GM12878 (cell line): ENCODE measurements around the gene C1QBP. TPM values are rescaled to one million over a fixed set of nuclear protein-coding genes. Genes with fewer than 3 reads are reported as not detected.

ENCODE experiments used
- ATAC-seq: fragments of 200-7000 bp; cut with Tn5 transposase; 3 replicates; pipeline ENCODE4 v1.9.1; 2020; ENCODE audit warnings: mild to moderate bottlenecking, moderate library complexity
- BruUV-seq: library from RNA; stranded (reverse); fragments of 400-500 nt; replicated peaks from 2 replicates; lab custom pipeline; 2021; lab: Mats Ljungman, UMichigan
- CTCF ChIA-PET: fragments of 300-600 bp; sonication (Branson Sonifier 250); formaldehyde crosslinking; extraction: SDS; loops from one replicate; lab custom pipeline; 2021; ENCODE audit warnings: inconsistent platforms; lab: Yijun Ruan, JAX
- POLR2A ChIA-PET: fragments of 350-600 bp; formaldehyde crosslinking; extraction: SDS; loops from one replicate; lab custom pipeline; 2021; ENCODE audit warnings: inconsistent platforms; lab: Charles Lee
- RAD21 ChIA-PET: fragments of 300-600 bp; sonication (Branson Sonifier 250); formaldehyde crosslinking; loops from one replicate; lab custom pipeline; 2023; ENCODE audit warnings: antibody characterized with exemption; ENCODE audit not compliant: unreplicated experiment; lab: Charles Lee
- SMC1A ChIA-PET: fragments of 300-600 bp; sonication (Branson Sonifier 250); formaldehyde crosslinking; loops from one replicate; lab custom pipeline; 2023; ENCODE audit not compliant: unreplicated experiment, uncharacterized antibody; lab: Charles Lee
- DNase-seq: peaks from one replicate; pipeline ENCODE4 v3.0.0-alpha.2; 2011; ENCODE audit warnings: low read depth, low spot score
- FAIRE-seq: peaks from 3 replicates; lab custom pipeline; 2011; peaks lifted over from hg19 to GRCh38; lab: Jason Lieb, UNC
- H2AFZ ChIP-seq: 2 replicates; pipeline ENCODE4 v1.6.0; 2011; ENCODE audit warnings: low read depth, low read length, control low read depth; ENCODE audit not compliant: control insufficient read depth
- H3K27ac ChIP-seq: 2 replicates; pipeline ENCODE4 v1.5.1; 2011; ENCODE audit warnings: control low read depth; ENCODE audit not compliant: control insufficient read depth, insufficient read depth
- H3K27me3 ChIP-seq, 2 experiments: replicated peaks in 1 of 2; 2 replicates each; pipeline versions ENCODE4 v1.6.0 to v1.6.1; 2011; ENCODE audit warnings: low read length in 1 of 2; ENCODE audit not compliant: control insufficient read depth in 2 of 2, insufficient read depth in 2 of 2
- H3K36me3 ChIP-seq, 2 experiments: 2 replicates each; pipeline ENCODE4 v1.5.1; 2011; ENCODE audit warnings: low read length in 1 of 2; ENCODE audit not compliant: control insufficient read depth in 2 of 2, insufficient read depth in 2 of 2
- H3K4me1 ChIP-seq: 2 replicates; pipeline ENCODE4 v1.6.1; 2011; ENCODE audit warnings: mild to moderate bottlenecking, low read length, moderate library complexity, mixed read lengths; ENCODE audit not compliant: control insufficient read depth, insufficient read depth
- H3K4me2 ChIP-seq: 2 replicates; pipeline ENCODE4 v1.6.0; 2011; ENCODE audit warnings: control low read depth; ENCODE audit not compliant: control insufficient read depth, insufficient read depth
- H3K4me3 ChIP-seq: fragments of 200-600 bp; sonication (generic); 2 replicates; pipeline ENCODE4 v1.5.1; 2016
- H3K79me2 ChIP-seq: 2 replicates; pipeline ENCODE4 v1.6.0; 2011; ENCODE audit warnings: low read length; ENCODE audit not compliant: control insufficient read depth, insufficient read depth
- H3K9ac ChIP-seq: 2 replicates; pipeline ENCODE4 v1.8.0; 2011; ENCODE audit warnings: low read length, control low read depth, mixed read lengths; ENCODE audit not compliant: control insufficient read depth, insufficient read depth
- H3K9me3 ChIP-seq: replicated peaks from 3 replicates; pipeline ENCODE4 v1.5.1; 2011; ENCODE audit warnings: mild to moderate bottlenecking, low read length; ENCODE audit not compliant: control insufficient read depth, insufficient read depth
- H4K20me1 ChIP-seq: 2 replicates; pipeline ENCODE4 v1.6.0; 2011; ENCODE audit not compliant: control insufficient read depth, insufficient read depth
- BCL11A ChIP-seq: IDR thresholded peaks from 2 replicates; pipeline ENCODE4 v1.6.1; 2011; ENCODE audit warnings: low read depth, low read length
- CHD4 ChIP-seq: fragments of 200-600 bp; sonication (generic); IDR thresholded peaks from 2 replicates; pipeline ENCODE4 v1.6.1; 2016; ENCODE audit warnings: mild to moderate bottlenecking
- FOS ChIP-seq: IDR thresholded peaks from 3 replicates; pipeline ENCODE4 v1.6.1; 2011; ENCODE audit warnings: borderline replicate concordance; ENCODE audit not compliant: insufficient read length; ENCODE audit errors: extremely low read depth
- FOXM1 ChIP-seq: IDR thresholded peaks from 2 replicates; pipeline ENCODE4 v1.6.1; 2012; ENCODE audit warnings: low read depth, mild to moderate bottlenecking, inconsistent platforms, low read length, moderate library complexity
- GABPA ChIP-seq: IDR thresholded peaks from 2 replicates; pipeline ENCODE4 v1.6.1; 2014; ENCODE audit warnings: antibody characterized with exemption, low read depth, mild to moderate bottlenecking, inconsistent platforms
- HDAC2 ChIP-seq: fragments of 200-600 bp; sonication (generic); IDR thresholded peaks from 2 replicates; pipeline ENCODE4 v1.6.1; 2017
- KDM1A ChIP-seq: fragments of 200-600 bp; sonication (generic); IDR thresholded peaks from 2 replicates; pipeline ENCODE4 v1.6.1; 2016; ENCODE audit warnings: borderline replicate concordance
- NR2F1 ChIP-seq: fragments of 450-650 bp; conservative IDR thresholded peaks from 2 replicates; pipeline ENCODE4 v1.6.1; 2017; ENCODE audit warnings: mild to moderate bottlenecking
- RBBP5 ChIP-seq: fragments of 200-600 bp; sonication (generic); conservative IDR thresholded peaks from 2 replicates; pipeline ENCODE4 v1.6.1; 2016
- SMAD1 ChIP-seq: fragments of 450-650 bp; IDR thresholded peaks from 2 replicates; pipeline ENCODE4 v1.6.1; 2018; ENCODE audit warnings: mild to moderate bottlenecking, low read depth; ENCODE audit not compliant: partially characterized antibody
- TARDBP ChIP-seq: IDR thresholded peaks from 2 replicates; pipeline ENCODE4 v1.6.1; 2016; ENCODE audit warnings: borderline replicate concordance
- WGBS: methylation state at CpG from one replicate; pipeline ENCODE4 v1.1.6; 2016; ENCODE audit warnings: low lambda C conversion rate; ENCODE audit not compliant: insufficient replicate concordance, insufficient coverage; ENCODE audit errors: missing lambda C conversion rate; 5-methylcytosine and 5-hydroxymethylcytosine counted together
- in situ Hi-C: fragments of 300-500 bp; cut with MboI; formaldehyde crosslinking; loops from 9 replicates; pipeline ENCODE4 v1.14.3; 2018; ENCODE audit warnings: mixed read lengths
- intact Hi-C: fragments of 100-400 bp; cut with micrococcal nuclease; formaldehyde crosslinking; loops from one replicate; pipeline ENCODE4 v1.14.2; 2022; ENCODE audit not compliant: unreplicated experiment
- polyA plus RNA-seq, 11 experiments: library from polyadenylated mRNA; depleted of rRNA in 4 of 11; unstranded in 6 of 11; stranded (reverse) in 5 of 11; fragments of >200 nt; fragmentation: Nextera tagmentation in 4 of 11; fragmentation: Illumina TruSeq in 1 of 11; extraction: Ambion mirVana in 4 of 11; extraction: Trizol in 1 of 11; gene quantifications; 1 replicate in 1 of 11; 2 replicates in 10 of 11; pipeline versions ENCODE4 v1.2.1 to v1.2.3, GENCODE V29; 2011 to 2016; ENCODE audit warnings: inconsistent platforms in 2 of 11, missing spikeins in 2 of 11, low read depth in 1 of 11
- total RNA-seq, 4 experiments: library from RNA; depleted of rRNA in 3 of 4; stranded (reverse); fragments of >200 nt in 3 of 4; fragmentation: Illumina TruSeq in 1 of 4; extraction: Trizol in 1 of 4; gene quantifications; 2 replicates each; pipeline versions ENCODE4 v1.2.1 to v1.2.3, GENCODE V29; 2013 to 2021
- TF ChIP-seq, protein P1 (sequence below): fragments of 150-350 bp; IDR thresholded peaks from 2 replicates; pipeline ENCODE4 v1.6.1; 2014; ENCODE audit warnings: mild to moderate bottlenecking, low read depth, low read length
- TF ChIP-seq, protein P2 (sequence below): IDR thresholded peaks from 2 replicates; pipeline ENCODE4 v1.6.1; 2012; ENCODE audit warnings: mild to moderate bottlenecking, low read depth, low read length
- TF ChIP-seq, protein P3 (sequence below): IDR thresholded peaks from 2 replicates; pipeline ENCODE4 v1.6.1; 2011; ENCODE audit warnings: low read depth, low read length, improper control_type of control experiment, borderline replicate concordance
- TF ChIP-seq, protein P4 (sequence below): fragments of 450-650 bp; IDR thresholded peaks from 2 replicates; pipeline ENCODE4 v1.6.1; 2017; ENCODE audit warnings: mild to moderate bottlenecking, moderate library complexity

C1QBP gene
- total and polyA plus RNA-seq, 10 of the 15 experiments (the other 5 are each of a cell fraction or from before 2014, with no cell fraction given), result 124 to 989 (median 429) TPM

DNA sequence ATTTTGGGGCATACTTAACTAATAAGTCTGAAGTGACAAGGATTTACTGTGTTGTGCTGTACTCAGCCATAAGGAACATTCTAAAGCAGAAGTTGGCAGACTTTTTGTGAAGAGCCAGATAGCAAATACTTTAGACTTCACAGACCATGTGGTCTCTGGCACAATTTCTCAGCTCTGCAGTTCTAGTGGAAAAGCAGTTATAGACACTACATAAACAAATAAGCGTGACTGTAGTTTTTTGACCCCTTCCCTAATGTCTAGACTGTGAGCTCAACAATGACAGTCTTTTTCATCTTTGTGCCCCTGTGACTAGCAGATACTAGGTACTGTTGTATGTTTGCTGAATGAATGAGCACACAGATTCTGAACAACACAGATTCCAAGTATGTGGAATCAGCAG, 14.0 kb downstream of the C1QBP start (continued):
- TF ChIP-seq, protein P1, sequence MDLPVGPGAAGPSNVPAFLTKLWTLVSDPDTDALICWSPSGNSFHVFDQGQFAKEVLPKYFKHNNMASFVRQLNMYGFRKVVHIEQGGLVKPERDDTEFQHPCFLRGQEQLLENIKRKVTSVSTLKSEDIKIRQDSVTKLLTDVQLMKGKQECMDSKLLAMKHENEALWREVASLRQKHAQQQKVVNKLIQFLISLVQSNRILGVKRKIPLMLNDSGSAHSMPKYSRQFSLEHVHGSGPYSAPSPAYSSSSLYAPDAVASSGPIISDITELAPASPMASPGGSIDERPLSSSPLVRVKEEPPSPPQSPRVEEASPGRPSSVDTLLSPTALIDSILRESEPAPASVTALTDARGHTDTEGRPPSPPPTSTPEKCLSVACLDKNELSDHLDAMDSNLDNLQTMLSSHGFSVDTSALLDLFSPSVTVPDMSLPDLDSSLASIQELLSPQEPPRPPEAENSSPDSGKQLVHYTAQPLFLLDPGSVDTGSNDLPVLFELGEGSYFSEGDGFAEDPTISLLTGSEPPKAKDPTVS, result no peak
- TF ChIP-seq HDAC2, result no peak
- no peak for TF ChIP-seq TARDBP
- TF ChIP-seq KDM1A, result no peak
- no peak for TF ChIP-seq FOS
- TF ChIP-seq RBBP5, result no peak
- TF ChIP-seq, all 136 proteins: peak for 0

DNA sequence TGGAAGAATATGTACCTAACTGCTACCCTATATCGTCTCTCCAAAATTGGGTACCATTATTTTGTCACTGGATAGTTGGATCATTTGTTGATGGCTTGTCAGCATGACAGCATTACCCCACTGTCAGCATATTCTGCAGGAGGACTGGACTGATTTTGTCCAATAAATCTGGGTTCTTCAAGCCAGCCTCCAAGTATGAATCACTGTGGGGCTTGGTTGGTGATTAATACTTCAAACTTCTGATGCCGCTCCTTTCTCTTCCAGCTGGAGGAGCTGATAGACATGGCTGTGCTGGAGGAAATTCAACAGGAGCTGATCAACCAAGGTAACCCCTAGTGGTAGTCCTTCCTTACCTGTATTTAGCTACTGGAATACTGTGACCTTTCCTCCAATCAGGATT, 16.4 kb downstream of the C1QBP start:
- RAD21 ChIA-PET, result no interaction called here
- intact Hi-C loops, result no loop called here
- no TSS peak for BruUV-seq

More for the DNA sequence above, 16.4 kb downstream of the C1QBP start:
- peak overlapping the region; percentile 3; the same call in 1 of the 2 replicates for H3K4me2 ChIP-seq
- TF ChIP-seq, protein P2, sequence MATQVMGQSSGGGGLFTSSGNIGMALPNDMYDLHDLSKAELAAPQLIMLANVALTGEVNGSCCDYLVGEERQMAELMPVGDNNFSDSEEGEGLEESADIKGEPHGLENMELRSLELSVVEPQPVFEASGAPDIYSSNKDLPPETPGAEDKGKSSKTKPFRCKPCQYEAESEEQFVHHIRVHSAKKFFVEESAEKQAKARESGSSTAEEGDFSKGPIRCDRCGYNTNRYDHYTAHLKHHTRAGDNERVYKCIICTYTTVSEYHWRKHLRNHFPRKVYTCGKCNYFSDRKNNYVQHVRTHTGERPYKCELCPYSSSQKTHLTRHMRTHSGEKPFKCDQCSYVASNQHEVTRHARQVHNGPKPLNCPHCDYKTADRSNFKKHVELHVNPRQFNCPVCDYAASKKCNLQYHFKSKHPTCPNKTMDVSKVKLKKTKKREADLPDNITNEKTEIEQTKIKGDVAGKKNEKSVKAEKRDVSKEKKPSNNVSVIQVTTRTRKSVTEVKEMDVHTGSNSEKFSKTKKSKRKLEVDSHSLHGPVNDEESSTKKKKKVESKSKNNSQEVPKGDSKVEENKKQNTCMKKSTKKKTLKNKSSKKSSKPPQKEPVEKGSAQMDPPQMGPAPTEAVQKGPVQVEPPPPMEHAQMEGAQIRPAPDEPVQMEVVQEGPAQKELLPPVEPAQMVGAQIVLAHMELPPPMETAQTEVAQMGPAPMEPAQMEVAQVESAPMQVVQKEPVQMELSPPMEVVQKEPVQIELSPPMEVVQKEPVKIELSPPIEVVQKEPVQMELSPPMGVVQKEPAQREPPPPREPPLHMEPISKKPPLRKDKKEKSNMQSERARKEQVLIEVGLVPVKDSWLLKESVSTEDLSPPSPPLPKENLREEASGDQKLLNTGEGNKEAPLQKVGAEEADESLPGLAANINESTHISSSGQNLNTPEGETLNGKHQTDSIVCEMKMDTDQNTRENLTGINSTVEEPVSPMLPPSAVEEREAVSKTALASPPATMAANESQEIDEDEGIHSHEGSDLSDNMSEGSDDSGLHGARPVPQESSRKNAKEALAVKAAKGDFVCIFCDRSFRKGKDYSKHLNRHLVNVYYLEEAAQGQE, result no peak
- TF ChIP-seq, protein P3, sequence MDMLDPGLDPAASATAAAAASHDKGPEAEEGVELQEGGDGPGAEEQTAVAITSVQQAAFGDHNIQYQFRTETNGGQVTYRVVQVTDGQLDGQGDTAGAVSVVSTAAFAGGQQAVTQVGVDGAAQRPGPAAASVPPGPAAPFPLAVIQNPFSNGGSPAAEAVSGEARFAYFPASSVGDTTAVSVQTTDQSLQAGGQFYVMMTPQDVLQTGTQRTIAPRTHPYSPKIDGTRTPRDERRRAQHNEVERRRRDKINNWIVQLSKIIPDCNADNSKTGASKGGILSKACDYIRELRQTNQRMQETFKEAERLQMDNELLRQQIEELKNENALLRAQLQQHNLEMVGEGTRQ, result no peak
- TF ChIP-seq FOXM1, result no peak
- no peak for TF ChIP-seq CHD4
- TF ChIP-seq NR2F1, result no peak
- TF ChIP-seq BCL11A, result no peak
- TF ChIP-seq, protein P4, sequence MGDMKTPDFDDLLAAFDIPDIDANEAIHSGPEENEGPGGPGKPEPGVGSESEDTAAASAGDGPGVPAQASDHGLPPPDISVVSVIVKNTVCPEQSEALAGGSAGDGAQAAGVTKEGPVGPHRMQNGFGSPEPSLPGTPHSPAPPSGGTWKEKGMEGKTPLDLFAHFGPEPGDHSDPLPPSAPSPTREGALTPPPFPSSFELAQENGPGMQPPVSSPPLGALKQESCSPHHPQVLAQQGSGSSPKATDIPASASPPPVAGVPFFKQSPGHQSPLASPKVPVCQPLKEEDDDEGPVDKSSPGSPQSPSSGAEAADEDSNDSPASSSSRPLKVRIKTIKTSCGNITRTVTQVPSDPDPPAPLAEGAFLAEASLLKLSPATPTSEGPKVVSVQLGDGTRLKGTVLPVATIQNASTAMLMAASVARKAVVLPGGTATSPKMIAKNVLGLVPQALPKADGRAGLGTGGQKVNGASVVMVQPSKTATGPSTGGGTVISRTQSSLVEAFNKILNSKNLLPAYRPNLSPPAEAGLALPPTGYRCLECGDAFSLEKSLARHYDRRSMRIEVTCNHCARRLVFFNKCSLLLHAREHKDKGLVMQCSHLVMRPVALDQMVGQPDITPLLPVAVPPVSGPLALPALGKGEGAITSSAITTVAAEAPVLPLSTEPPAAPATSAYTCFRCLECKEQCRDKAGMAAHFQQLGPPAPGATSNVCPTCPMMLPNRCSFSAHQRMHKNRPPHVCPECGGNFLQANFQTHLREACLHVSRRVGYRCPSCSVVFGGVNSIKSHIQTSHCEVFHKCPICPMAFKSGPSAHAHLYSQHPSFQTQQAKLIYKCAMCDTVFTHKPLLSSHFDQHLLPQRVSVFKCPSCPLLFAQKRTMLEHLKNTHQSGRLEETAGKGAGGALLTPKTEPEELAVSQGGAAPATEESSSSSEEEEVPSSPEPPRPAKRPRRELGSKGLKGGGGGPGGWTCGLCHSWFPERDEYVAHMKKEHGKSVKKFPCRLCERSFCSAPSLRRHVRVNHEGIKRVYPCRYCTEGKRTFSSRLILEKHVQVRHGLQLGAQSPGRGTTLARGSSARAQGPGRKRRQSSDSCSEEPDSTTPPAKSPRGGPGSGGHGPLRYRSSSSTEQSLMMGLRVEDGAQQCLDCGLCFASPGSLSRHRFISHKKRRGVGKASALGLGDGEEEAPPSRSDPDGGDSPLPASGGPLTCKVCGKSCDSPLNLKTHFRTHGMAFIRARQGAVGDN, result no peak
- no peak for TF ChIP-seq SMAD1
- no peak for TF ChIP-seq GABPA
- TF ChIP-seq, all 136 proteins: peak for 0
- H3K9me3 ChIP-seq, result no peaks in the 10 kb centered on the region
- FAIRE-seq, result no peak
- DNase-seq, result no peak
- no peak overlapping the region for H3K4me3 ChIP-seq
- SMC1A ChIA-PET, result interaction anchor here (1.5 kb wide), 1 partner anchor 17 kb away, joined by 5 read pairs; the partner anchor contains the start of gene C1QBP
- H4K20me1 ChIP-seq, result no peaks in the 10 kb centered on the region; the same call in 1 of the 2 replicates
- H3K9ac ChIP-seq, result no peak overlapping the region
- H3K27ac ChIP-seq, result no peak overlapping the region
- CTCF ChIA-PET, result interaction anchor here (1.2 kb wide), 1 partner anchor 17 kb away, joined by 4 read pairs; no protein-coding TSS in a partner anchor
- no peaks in the 10 kb centered on the region for H3K27me3 ChIP-seq
- H3K79me2 ChIP-seq, result peaks cover 47% of the 10 kb centered on the region
- ATAC-seq, result no peak
- H2AFZ ChIP-seq, result no peak overlapping the region
- H3K4me1 ChIP-seq, result peaks cover 5% of the 10 kb centered on the region
- peaks cover 4 to 22% of the 10 kb centered on the region in 2 experiments for H3K36me3 ChIP-seq
- POLR2A ChIA-PET, result no interaction called here
- in situ Hi-C loops, result no loop called here
- 100% methylated on average over 2 of the region's 2 CpGs for WGBS
